IMR-90 (cell line): ENCODE data around the gene SV2B. TPM values are rescaled to one million over a fixed set of nuclear protein-coding genes. Genes with fewer than 3 reads are reported as not detected.

Experiments used
- ATAC-seq: fragments of 200-7000 bp; cut with Tn5 transposase; 2 replicates; pipeline ENCODE4 v1.9.1; 2020; ENCODE audit warnings: low read depth, mild to moderate bottlenecking, moderate library complexity
- BruUV-seq: library from RNA; stranded (reverse); fragments of 400-500 nt; replicated peaks from 2 replicates; lab custom pipeline; 2021; lab: Mats Ljungman, UMichigan
- CTCF ChIA-PET: fragments of 300-600 bp; formaldehyde crosslinking; extraction: SDS; loops from one replicate; lab custom pipeline; 2021; ENCODE audit warnings: antibody characterized with exemption; lab: Yijun Ruan, JAX
- POLR2A ChIA-PET: fragments of 300-600 bp; sonication (Branson Sonifier 250); formaldehyde crosslinking; loops from one replicate; lab custom pipeline; 2022; ENCODE audit warnings: antibody characterized with exemption; ENCODE audit not compliant: unreplicated experiment; lab: Charles Lee
- DNase-seq: peaks from one replicate; pipeline ENCODE4 v3.0.0; 2013
- H2AFZ ChIP-seq: replicated peaks from 2 replicates; pipeline ENCODE3; 2013; ENCODE audit warnings: low read length, mild to moderate bottlenecking; ENCODE audit not compliant: poor library complexity
- H2AK5ac ChIP-seq: 2 replicates; pipeline ENCODE4 v1.6.1; 2013; ENCODE audit warnings: low read depth, low read length, inconsistent platforms
- H2AK9ac ChIP-seq: replicated peaks from 2 replicates; pipeline ENCODE3; 2013; ENCODE audit warnings: mild to moderate bottlenecking, low read depth, low read length, moderate library complexity; ENCODE audit not compliant: poor library complexity
- H2BK120ac ChIP-seq: 2 replicates; pipeline ENCODE4 v1.6.1; 2013; ENCODE audit warnings: low read depth, low read length, inconsistent platforms
- H2BK15ac ChIP-seq: 3 replicates; pipeline ENCODE4 v1.6.1; 2013; ENCODE audit warnings: low read depth, low read length, inconsistent platforms
- H2BK20ac ChIP-seq: 2 replicates; pipeline ENCODE4 v1.6.1; 2013; ENCODE audit warnings: low read depth, mild to moderate bottlenecking, inconsistent platforms, low read length, moderate library complexity
- H2BK5ac ChIP-seq: 2 replicates; pipeline ENCODE4 v1.6.1; 2013; ENCODE audit warnings: mild to moderate bottlenecking, low read depth, low read length, inconsistent platforms; ENCODE audit not compliant: poor library complexity, severe bottlenecking
- H3K14ac ChIP-seq: replicated peaks from 2 replicates; pipeline ENCODE4 v1.6.1; 2013; ENCODE audit warnings: low read depth, low read length, inconsistent platforms
- H3K18ac ChIP-seq: 2 replicates; pipeline ENCODE4 v1.6.1; 2013; ENCODE audit warnings: low read depth, low read length, control low read depth
- H3K23ac ChIP-seq: 2 replicates; pipeline ENCODE4 v1.6.1; 2013; ENCODE audit warnings: low read depth, low read length, inconsistent platforms
- H3K27ac ChIP-seq: 2 replicates; pipeline ENCODE4 v1.5.1; 2013; ENCODE audit warnings: mild to moderate bottlenecking, control low read depth, low read length; ENCODE audit not compliant: insufficient read depth
- H3K27me3 ChIP-seq: 2 replicates; pipeline ENCODE4 v1.6.1; 2013; ENCODE audit warnings: low read length; ENCODE audit not compliant: control insufficient read depth, insufficient read depth
- H3K36me3 ChIP-seq: 2 replicates; pipeline ENCODE4 v1.6.1; 2013; ENCODE audit warnings: low read length, mixed read lengths; ENCODE audit not compliant: control insufficient read depth, insufficient read depth
- H3K4ac ChIP-seq: 2 replicates; pipeline ENCODE4 v1.6.1; 2013; ENCODE audit warnings: low read depth, low read length, inconsistent platforms
- H3K4me1 ChIP-seq: 2 replicates; pipeline ENCODE4 v1.6.1; 2013; ENCODE audit warnings: low read length, mixed read lengths; ENCODE audit not compliant: control insufficient read depth, insufficient read depth
- H3K4me2 ChIP-seq: 2 replicates; pipeline ENCODE4 v1.6.1; 2013; ENCODE audit warnings: low read depth, mild to moderate bottlenecking, control low read depth, low read length, moderate library complexity
- H3K4me3 ChIP-seq: 2 replicates; pipeline ENCODE4 v1.5.1; 2013; ENCODE audit warnings: low read depth, mild to moderate bottlenecking, control low read depth, low read length, moderate library complexity; ENCODE audit not compliant: insufficient read depth
- H3K56ac ChIP-seq: 2 replicates; pipeline ENCODE4 v1.6.1; 2013; ENCODE audit warnings: low read length, inconsistent platforms; ENCODE audit not compliant: insufficient read depth; ENCODE audit errors: extremely low read depth
- H3K79me1 ChIP-seq, 2 experiments: 2 replicates each; pipeline ENCODE4 v1.6.1; 2013; ENCODE audit warnings: low read length in 2 of 2, inconsistent platforms in 1 of 2, low read depth in 1 of 2
- H3K9ac ChIP-seq: 2 replicates; pipeline ENCODE4 v1.6.1; 2013; ENCODE audit warnings: low read depth, low read length, control low read depth
- H3K9me1 ChIP-seq: 2 replicates; pipeline ENCODE4 v1.6.1; 2013; ENCODE audit warnings: low read length, inconsistent platforms; ENCODE audit not compliant: insufficient read depth
- H3K9me3 ChIP-seq: 2 replicates; pipeline ENCODE4 v1.6.1; 2013; ENCODE audit warnings: low read length; ENCODE audit not compliant: control insufficient read depth, insufficient read depth
- H4K20me1 ChIP-seq: 2 replicates; pipeline ENCODE4 v1.6.1; 2013; ENCODE audit warnings: low read length, inconsistent platforms; ENCODE audit not compliant: insufficient read depth
- H4K5ac ChIP-seq: 2 replicates; pipeline ENCODE4 v1.6.1; 2013; ENCODE audit warnings: mild to moderate bottlenecking, low read depth, low read length, control low read depth
- H4K8ac ChIP-seq, 2 experiments: 2 replicates each; pipeline ENCODE4 v1.6.1; 2013; ENCODE audit warnings: low read depth in 2 of 2, low read length in 2 of 2, control low read depth in 1 of 2, inconsistent platforms in 1 of 2
- H4K91ac ChIP-seq: 2 replicates; pipeline ENCODE4 v1.6.1; 2013; ENCODE audit warnings: low read depth, low read length, inconsistent platforms; ENCODE audit not compliant: insufficient read depth
- CEBPB ChIP-seq: IDR thresholded peaks from 2 replicates; pipeline ENCODE4 v1.6.1; 2012; ENCODE audit warnings: low read depth, low read length, improper control_type of control experiment
- POLR2A ChIP-seq: IDR thresholded peaks from 2 replicates; pipeline ENCODE4 v1.6.1; 2012; ENCODE audit warnings: mild to moderate bottlenecking, low read depth, low read length
- WGBS, 2 experiments: methylation state at CpG; one replicate each; pipeline versions ENCODE4 v1.1.5 to v1.1.7; 2013; ENCODE audit warnings: missing lambda C conversion rate in 2 of 2; ENCODE audit not compliant: insufficient read length in 1 of 2; ENCODE audit errors: extremely low coverage in 2 of 2; 5-methylcytosine and 5-hydroxymethylcytosine counted together
- dilution Hi-C: fragments of 300-500 bp; cut with HindIII; formaldehyde crosslinking; loops from one replicate; pipeline ENCODE4 v1.14.3; 2018; ENCODE audit warnings: low sequenced_read_pairs; ENCODE audit not compliant: unreplicated experiment
- in situ Hi-C: fragments of 300-500 bp; cut with MboI; formaldehyde crosslinking; loops from 3 replicates; pipeline ENCODE4 v1.14.3; 2019; ENCODE audit warnings: low sequenced_read_pairs, inconsistent platforms, mixed read lengths
- intact Hi-C: fragments of 100-400 bp; cut with micrococcal nuclease; formaldehyde crosslinking; loops from 2 replicates; pipeline ENCODE4 v1.10.0; 2022
- polyA plus RNA-seq, 3 experiments: library from polyadenylated mRNA; depleted of rRNA; stranded (reverse); fragments of >200 nt; gene quantifications; 2 replicates each; pipeline ENCODE4 v1.2.3, GENCODE V29; 2012; ENCODE audit warnings: low replicate concordance in 1 of 3
- total RNA-seq: library from RNA; depleted of rRNA; stranded (reverse); fragments of >200 nt; gene quantifications from 2 replicates; pipeline ENCODE4 v1.2.3, GENCODE V29; 2012

The SV2B gene
- total and polyA plus RNA-seq, 2 of the 4 experiments (the other 2 are of a cell fraction) = not detected

DNA sequence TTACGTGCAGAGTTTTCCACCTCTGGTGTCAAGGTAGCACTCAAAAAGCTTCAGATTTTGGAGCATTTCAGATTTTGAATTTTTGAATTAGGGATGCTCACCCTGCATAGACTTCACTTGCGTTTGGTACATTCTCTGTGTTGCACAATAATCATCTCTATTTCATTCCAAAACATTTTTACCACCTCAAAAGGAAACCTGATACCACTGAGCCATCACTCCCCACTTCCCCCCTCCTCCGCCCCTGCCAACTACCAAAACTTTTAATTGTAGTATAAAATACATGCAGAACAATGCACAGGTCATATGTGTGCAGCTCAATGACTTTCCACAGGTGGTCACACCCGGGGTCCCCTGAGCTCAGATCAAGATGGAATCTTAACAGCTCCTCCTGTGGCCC, 208.8 kb downstream of the SV2B start:
- Histone ChIP-seq H2BK120ac (no peak overlapping the region), H3K27me3 (peaks cover 20% of the 10 kb centered on the region), H2AK5ac (no peak overlapping the region), H2AFZ (no peak overlapping the region), H4K8ac (no peak overlapping the region), H3K27ac (no peak overlapping the region), H4K20me1 (no peaks in the 10 kb centered on the region), H2BK20ac (no peak overlapping the region), H3K56ac (no peak overlapping the region), H3K4me2 (no peak overlapping the region), H3K36me3 (no peaks in the 10 kb centered on the region), H3K18ac (no peak overlapping the region), H3K4ac (no peak overlapping the region), H3K23ac (no peak overlapping the region), H4K91ac (no peak overlapping the region), H3K9me1 (no peaks in the 10 kb centered on the region), H3K79me1 (no peaks in the 10 kb centered on the region), H2AK9ac (no peak overlapping the region), H4K5ac (no peak overlapping the region), H3K9me3 (no peaks in the 10 kb centered on the region), H3K4me3 (no peak overlapping the region), H3K9ac (no peak overlapping the region), H3K4me1 (no peaks in the 10 kb centered on the region), H3K14ac (no peak overlapping the region), H2BK15ac (no peak overlapping the region), H2BK5ac (no peak overlapping the region)
- in situ Hi-C loops = loop anchor here (5.0 to 25.0 kb wide), 2 partner anchors 528 to 773 kb away; no protein-coding TSS in a partner anchor
- intact Hi-C loops = loop anchor here (10.0 kb wide), 1 partner anchor 636 kb away; no protein-coding TSS in a partner anchor
- dilution Hi-C loops = no loop called here
- BruUV-seq = no TSS peak
- POLR2A ChIA-PET = no interaction called here
- ATAC-seq (no peak), DNase-seq (no peak)
- TF ChIP-seq POLR2A = no peak
- peak; percentile 37; the same call in 1 of the 2 replicates for TF ChIP-seq CEBPB
- CTCF ChIA-PET = no interaction called here
- no CpG with 5 or more reads among the region's 4 CpGs for WGBS, 2 experiments
